Right renal pelvis (tissue), 4 donors: ENCODE measurements around the gene ZNF682. TPM values are rescaled to one million over a fixed set of nuclear protein-coding genes. Genes with fewer than 3 reads are reported as not detected.
"Not testable (repeated sequence)": the region's sequence is repeated elsewhere in the genome, so short reads cannot be mapped to it uniquely, and the experiment has no call there.

Experiments used
- DNase-seq, 4 donors: peaks; one replicate each; pipeline ENCODE4 v3.0.0-alpha.2; 2013; ENCODE audit warnings: low read depth in 4 of 4, low spot score in 3 of 4, missing footprints in 1 of 4
- polyA plus RNA-seq, 4 donors: library from polyadenylated mRNA; unstranded; fragments of 120-200 nt; gene quantifications; one replicate each; pipeline ENCODE4 v1.2.1, GENCODE V29; 2013; ENCODE audit not compliant: insufficient read length in 4 of 4

Gene ZNF682
- polyA plus RNA-seq, 4 donors = 13.0 to 16.6 (median 16.1) TPM

DNA sequence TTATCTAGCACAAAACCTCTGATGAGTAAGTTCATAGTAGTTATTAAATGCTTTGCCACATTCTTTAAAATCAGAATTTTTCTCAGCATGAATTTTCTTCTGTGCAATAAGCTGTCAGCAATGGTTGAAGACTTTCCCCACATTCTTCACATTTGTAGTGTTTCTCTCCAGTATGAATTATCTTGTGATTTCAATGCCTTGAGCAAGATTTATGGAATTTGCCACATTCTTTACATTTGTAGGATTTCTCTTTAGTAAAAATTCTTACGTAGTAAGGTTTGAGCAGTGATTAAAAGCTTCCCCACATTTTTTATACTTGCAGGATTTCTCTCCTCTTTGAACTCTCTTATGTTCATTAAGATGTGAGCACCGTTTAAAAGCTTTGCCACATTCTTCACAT, 33.6 kb downstream of the ZNF682 start:
- DNase-seq = no peak

GRCh38 chr19:19997656-19998268, 41.5 kb downstream of the ZNF682 start:
- no peak for DNase-seq

DNA sequence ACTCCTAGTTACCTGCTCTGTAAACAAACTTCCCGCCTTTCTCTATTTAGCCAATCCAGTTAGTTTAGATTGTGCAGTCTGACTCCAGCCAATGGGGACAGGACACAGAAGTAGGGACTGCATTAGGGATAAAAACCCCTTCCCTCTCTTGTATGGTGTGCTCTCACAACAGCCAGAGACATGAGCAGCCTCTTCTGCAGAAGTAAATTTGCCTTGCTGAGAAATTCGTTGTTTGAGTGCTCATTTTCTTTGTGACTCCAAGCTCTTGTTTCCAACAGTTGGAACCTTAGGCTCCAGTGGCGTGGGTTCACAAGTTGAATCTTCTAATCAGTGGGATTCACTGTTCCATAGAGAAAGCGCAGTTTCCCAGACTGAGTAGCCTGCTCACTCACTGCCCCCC, 72.4 kb downstream of the ZNF682 start:
- no peak for DNase-seq

DNA sequence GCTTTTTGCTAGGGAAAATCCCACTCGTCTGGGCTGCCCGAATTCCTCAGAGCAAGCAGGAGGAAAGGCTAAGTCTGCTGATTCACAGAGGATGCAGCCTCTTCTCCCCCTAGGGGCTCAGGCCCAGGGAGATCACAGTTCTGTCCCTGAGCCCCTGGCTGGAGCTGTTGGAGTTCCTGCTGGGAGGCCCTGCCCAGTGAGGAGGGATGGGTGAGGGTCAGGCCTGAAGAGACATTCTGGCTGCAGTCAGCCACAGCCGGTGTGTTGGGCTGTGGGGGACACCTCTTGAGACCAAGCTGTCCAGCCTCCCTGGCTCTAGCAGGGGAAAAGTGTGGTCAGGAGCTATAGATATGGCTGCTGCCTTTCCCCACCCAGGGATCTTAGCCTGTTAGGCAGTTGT, 73.2 kb downstream of the ZNF682 start:
- DNase-seq = not testable (repeated sequence)

DNA sequence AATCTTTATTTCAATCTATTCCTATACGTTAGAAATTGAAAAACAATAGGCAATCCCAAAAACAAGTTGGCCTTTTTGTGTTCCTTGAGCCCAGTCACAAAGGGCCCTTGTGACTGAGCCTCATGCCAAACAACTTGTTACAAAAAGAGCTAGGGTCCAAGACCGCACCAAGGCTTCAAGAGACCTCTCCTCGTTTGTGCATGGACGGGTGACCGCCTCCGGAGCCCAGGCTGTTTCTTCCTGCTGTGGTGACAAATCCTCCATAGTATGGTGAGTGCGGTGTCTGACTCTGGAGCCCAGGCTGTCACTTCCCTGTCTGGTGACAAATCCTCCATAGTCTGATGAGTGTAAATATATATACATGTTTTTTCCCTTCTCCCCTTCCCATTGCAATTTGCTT, 74.9 kb downstream of the ZNF682 start:
- DNase-seq = no peak

DNA sequence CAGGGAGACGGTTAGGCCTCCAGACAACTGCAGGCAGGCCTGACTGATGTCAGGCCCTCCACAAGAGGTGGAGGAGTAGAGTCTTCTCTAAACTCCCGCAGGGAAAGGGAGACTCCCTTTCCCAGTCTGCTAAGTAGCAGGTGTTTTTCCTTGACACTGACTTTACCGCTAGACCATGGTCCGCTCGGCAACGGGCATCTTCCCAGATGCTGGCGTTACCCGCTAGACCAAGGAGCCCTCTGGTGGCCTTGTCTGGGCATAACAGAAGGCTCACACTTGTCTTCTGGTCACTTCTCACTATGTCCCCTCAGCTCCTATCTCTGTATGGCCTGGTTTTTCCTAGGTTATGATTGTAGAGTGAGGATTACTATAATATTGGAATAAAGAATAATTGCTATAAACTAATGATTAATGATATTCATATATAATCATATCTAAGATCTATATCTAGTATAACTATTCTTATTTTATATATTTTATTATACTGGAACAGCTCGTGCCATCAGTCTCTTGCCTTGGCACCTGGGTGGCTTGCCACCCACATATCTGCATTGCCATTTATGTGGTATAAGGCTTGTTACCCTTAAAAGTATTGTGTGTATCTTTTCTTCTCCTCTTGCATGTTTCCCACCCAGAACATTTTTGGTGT, 80.0 kb downstream of the ZNF682 start:
- peak; percentile 49 to 56 (median 52) for DNase-seq

DNA sequence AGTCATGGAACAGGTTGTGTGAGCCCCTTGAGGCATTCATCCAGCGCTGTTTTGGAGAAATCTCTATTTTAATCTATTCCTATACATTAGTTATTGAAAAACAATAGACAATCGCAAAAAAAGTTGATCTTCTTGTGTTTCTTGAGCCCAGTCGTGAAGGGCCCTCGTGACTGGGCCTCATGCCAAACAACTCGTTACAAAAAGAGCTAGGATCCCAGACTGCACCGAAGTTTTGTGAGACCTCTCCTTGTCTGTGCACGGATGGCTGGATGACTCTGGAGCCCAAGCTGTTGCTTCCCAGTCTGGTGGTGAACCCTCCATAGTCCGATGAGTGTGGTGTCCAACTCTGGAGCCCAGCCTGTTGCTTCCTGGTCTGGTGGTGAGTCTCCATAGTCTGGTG, 81.5 kb downstream of the ZNF682 start:
- not testable (repeated sequence) for DNase-seq

GRCh38 chr19:19956434-19957075, 82.8 kb downstream of the ZNF682 start:
- no peak for DNase-seq

DNA sequence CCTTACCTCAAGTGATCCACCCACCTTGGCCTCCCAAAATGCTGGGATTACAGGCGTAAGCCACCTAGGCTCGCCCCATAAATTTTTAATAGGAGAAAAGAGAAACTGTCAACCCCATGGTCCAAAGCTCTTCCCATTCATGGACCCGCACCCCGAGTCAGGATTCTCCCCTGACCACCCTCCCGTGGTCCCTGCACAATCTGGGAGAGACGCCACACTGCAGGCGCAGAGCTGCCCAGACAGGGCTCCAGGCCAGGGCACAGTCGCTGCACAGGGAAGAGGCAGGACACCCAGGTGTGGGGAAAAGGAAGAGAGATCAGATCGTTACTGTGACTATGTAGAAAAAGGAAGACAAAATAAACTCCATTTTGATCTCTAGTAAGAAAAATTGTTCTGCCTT, 84.1 kb downstream of the ZNF682 start:
- no peak for DNase-seq

Other genes with a start within 250 kb of the ZNF682 start
- 10 to 100 TPM; 23.3 to 42.5 (median 34.5) TPM for gene ZNF506, start 217.8 kb downstream of the ZNF682 start, polyA plus RNA-seq
- gene ZNF253, start 173.6 kb downstream of the ZNF682 start, polyA plus RNA-seq = 10 to 100 TPM; 27.9 to 45.2 (median 40.1) TPM
- gene ZNF93, start 138.6 kb downstream of the ZNF682 start, polyA plus RNA-seq = 10 to 100 TPM; 16.9 to 21.2 (median 19.8) TPM
- 10 to 100 TPM; 12.4 to 17.8 (median 13.2) TPM for gene ZNF90, start 38.5 kb upstream of the ZNF682 start, polyA plus RNA-seq
- gene ZNF486, start 127.7 kb upstream of the ZNF682 start, polyA plus RNA-seq = 10 to 100 TPM; 21.4 to 23.5 (median 23.1) TPM